Measurements from ENCODE around the gene ATP5PO. TPM values are rescaled to one million over a fixed set of nuclear protein-coding genes. Genes with fewer than 3 reads are reported as not detected.

The ATP5PO gene
- total RNA-seq, 1 experiment from 2014 or later: 190 TPM

DNA sequence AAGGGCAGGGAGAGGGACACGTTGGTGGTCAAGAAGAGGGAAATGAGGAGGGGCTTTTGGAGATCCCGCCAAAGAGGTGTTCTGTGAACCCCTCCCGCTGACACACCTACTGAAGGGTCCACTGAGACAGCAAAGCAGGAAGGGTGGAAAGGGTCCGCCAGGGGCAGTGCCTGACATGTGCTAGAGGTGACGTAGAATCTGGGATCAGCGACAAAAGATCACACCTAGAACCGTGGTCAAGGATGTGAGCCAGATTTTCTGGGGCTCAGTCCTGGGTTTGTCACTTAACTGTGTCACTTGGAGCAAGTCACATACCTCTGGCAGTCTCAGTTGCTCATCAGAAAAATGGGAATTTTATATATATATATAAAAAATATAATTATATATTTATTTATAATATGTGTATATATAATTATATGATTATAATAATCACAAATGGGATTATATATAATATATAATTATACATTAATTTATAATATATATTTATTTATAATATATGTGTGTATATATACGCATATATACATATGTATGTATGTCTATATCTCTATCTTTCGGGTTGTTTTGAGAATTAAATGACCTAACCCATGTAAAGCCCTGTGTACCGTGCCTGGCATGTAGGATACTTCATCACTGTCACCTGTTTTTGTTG is 35.0 kb upstream of the ATP5PO start:
- no peaks in the 10 kb centered on the region for H3K9me3 ChIP-seq (ENCODE audit: control insufficient read depth, insufficient read depth, low read depth, low read length)
- H3K4me1 ChIP-seq (ENCODE audit: control insufficient read depth, insufficient read depth, low read length): peaks cover 20% of the 10 kb centered on the region
- H3K27me3 ChIP-seq (ENCODE audit: control insufficient read depth, insufficient read depth, low read length): no peaks in the 10 kb centered on the region
- no peaks in the 10 kb centered on the region for H3K36me3 ChIP-seq (ENCODE audit: control insufficient read depth, insufficient read depth, low read length)
- TF ChIP-seq, protein P1, sequence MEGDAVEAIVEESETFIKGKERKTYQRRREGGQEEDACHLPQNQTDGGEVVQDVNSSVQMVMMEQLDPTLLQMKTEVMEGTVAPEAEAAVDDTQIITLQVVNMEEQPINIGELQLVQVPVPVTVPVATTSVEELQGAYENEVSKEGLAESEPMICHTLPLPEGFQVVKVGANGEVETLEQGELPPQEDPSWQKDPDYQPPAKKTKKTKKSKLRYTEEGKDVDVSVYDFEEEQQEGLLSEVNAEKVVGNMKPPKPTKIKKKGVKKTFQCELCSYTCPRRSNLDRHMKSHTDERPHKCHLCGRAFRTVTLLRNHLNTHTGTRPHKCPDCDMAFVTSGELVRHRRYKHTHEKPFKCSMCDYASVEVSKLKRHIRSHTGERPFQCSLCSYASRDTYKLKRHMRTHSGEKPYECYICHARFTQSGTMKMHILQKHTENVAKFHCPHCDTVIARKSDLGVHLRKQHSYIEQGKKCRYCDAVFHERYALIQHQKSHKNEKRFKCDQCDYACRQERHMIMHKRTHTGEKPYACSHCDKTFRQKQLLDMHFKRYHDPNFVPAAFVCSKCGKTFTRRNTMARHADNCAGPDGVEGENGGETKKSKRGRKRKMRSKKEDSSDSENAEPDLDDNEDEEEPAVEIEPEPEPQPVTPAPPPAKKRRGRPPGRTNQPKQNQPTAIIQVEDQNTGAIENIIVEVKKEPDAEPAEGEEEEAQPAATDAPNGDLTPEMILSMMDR (IDR thresholded peaks at IDR 0.05): no peak
- TF ChIP-seq, protein P2, sequence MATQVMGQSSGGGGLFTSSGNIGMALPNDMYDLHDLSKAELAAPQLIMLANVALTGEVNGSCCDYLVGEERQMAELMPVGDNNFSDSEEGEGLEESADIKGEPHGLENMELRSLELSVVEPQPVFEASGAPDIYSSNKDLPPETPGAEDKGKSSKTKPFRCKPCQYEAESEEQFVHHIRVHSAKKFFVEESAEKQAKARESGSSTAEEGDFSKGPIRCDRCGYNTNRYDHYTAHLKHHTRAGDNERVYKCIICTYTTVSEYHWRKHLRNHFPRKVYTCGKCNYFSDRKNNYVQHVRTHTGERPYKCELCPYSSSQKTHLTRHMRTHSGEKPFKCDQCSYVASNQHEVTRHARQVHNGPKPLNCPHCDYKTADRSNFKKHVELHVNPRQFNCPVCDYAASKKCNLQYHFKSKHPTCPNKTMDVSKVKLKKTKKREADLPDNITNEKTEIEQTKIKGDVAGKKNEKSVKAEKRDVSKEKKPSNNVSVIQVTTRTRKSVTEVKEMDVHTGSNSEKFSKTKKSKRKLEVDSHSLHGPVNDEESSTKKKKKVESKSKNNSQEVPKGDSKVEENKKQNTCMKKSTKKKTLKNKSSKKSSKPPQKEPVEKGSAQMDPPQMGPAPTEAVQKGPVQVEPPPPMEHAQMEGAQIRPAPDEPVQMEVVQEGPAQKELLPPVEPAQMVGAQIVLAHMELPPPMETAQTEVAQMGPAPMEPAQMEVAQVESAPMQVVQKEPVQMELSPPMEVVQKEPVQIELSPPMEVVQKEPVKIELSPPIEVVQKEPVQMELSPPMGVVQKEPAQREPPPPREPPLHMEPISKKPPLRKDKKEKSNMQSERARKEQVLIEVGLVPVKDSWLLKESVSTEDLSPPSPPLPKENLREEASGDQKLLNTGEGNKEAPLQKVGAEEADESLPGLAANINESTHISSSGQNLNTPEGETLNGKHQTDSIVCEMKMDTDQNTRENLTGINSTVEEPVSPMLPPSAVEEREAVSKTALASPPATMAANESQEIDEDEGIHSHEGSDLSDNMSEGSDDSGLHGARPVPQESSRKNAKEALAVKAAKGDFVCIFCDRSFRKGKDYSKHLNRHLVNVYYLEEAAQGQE (IDR thresholded peaks at IDR 0.05; ENCODE audit: insufficient read depth in 1 of 2, low read depth in 2 of 2, low read length in 1 of 2): no peak
- no peak for TF ChIP-seq SIN3A (IDR thresholded peaks at IDR 0.05; ENCODE audit: borderline replicate concordance, insufficient read depth, low read depth, low read length)
- no peak for TF ChIP-seq TCF7L2 (IDR thresholded peaks at IDR 0.05; ENCODE audit: low read depth, low read length)
- no peak for TF ChIP-seq POLR2AphosphoS5 (IDR thresholded peaks at IDR 0.05; ENCODE audit: low read depth, low read length)
- ChIA-PET POLR2A (no interaction called here), CTCF (no interaction called here)
- H3K27ac ChIP-seq (ENCODE audit: low read length): peak overlapping the region; percentile 96
- H3K4me3 ChIP-seq (ENCODE audit: low read depth in 2 of 2, low read length in 2 of 2): no peak overlapping the region
- intact Hi-C loops (cut with micrococcal nuclease; ENCODE audit: unreplicated experiment) (no loop called here), in situ Hi-C loops (cut with HindIII; ENCODE audit: low pct_unique_long_range_greater_than_20kb, low sequenced_read_pairs) (no loop called here)
- no peak for ATAC-seq
- DNase-seq (ENCODE audit: low read depth, low spot score): no peak
- BruUV-seq (replicated peaks): no TSS peak

DNA sequence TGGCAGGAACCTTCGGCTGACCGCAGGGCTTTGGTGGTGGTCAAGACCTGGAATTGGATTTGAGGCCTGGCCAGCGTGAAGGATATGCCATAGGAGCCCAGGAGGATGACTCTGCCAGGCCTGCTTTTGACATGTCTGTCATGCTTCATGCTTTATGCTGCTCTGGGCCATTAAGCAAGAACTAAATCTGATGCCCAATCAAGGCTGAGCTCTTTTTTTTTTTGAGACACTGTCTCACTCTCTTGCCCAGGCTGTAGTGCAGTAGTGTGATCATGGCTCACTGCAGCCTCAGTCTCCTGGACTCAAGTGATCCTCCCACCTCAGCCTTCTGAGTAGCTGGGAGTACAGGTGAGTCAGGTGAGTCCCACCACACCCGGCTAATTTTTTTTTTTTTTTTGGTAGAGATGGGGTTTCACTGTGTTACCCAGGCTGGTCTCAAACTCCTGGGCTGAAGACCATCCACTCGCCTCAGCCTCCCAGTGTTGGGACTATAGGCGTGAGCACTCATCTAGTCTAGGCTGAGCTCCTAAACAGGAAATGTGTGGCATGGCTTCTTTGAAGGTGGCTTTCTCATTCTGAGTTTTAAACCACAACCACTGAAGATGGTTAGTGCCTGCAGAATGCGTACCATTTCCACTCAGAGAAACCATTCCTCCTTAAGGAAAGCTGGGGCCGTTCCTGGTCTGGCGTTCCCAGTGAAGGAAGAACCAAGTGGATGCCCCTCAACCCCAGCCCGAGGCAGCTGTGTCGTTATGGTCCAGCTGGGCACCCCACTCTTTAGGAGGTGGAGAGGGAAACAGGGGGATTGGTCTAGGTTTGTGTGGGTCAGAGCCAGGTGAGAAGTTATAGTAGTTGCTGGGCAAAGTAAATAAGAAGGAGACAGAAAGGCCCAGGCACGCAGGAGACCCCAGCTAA is 34.2 kb upstream of the ATP5PO start:
- POLR2A ChIA-PET: no interaction called here
- DNase-seq (ENCODE audit: low read depth, low spot score) (no peak), ATAC-seq (no peak)
- Histone ChIP-seq H3K36me3 (ENCODE audit: control insufficient read depth, insufficient read depth, low read length) (no peaks in the 10 kb centered on the region), H3K27me3 (ENCODE audit: control insufficient read depth, insufficient read depth, low read length) (no peaks in the 10 kb centered on the region), H3K27ac (ENCODE audit: low read length) (peak overlapping the region; percentile 96), H3K4me1 (ENCODE audit: control insufficient read depth, insufficient read depth, low read length) (peaks cover 20% of the 10 kb centered on the region), H3K4me3 (ENCODE audit: low read depth in 2 of 2, low read length in 2 of 2) (no peak overlapping the region), H3K9me3 (ENCODE audit: control insufficient read depth, insufficient read depth, low read depth, low read length) (peaks cover 2% of the 10 kb centered on the region; the same call in 1 of the 2 replicates)
- no TSS peak for BruUV-seq (replicated peaks)
- CTCF ChIA-PET: interaction anchor here (0.7 kb wide), 1 partner anchor 9 kb away, joined by 4 read pairs; no protein-coding TSS in a partner anchor
- in situ Hi-C loops (cut with HindIII; ENCODE audit: low pct_unique_long_range_greater_than_20kb, low sequenced_read_pairs): no loop called here
- TF ChIP-seq, protein P2 (IDR thresholded peaks at IDR 0.05; ENCODE audit: insufficient read depth in 1 of 2, low read depth in 2 of 2, low read length in 1 of 2): no peak
- TF ChIP-seq TCF7L2 (IDR thresholded peaks at IDR 0.05; ENCODE audit: low read depth, low read length) (no peak), POLR2AphosphoS5 (IDR thresholded peaks at IDR 0.05; ENCODE audit: low read depth, low read length) (no peak), SIN3A (IDR thresholded peaks at IDR 0.05; ENCODE audit: borderline replicate concordance, insufficient read depth, low read depth, low read length) (no peak)
- TF ChIP-seq, protein P1 (IDR thresholded peaks at IDR 0.05): no peak
- intact Hi-C loops (cut with micrococcal nuclease; ENCODE audit: unreplicated experiment): loop anchor here (10.0 kb wide), 1 partner anchor 125 kb away; the partner anchor contains the start of genes MRPS6 and SLC5A3
